ENCODE data around the gene DNAJC11. TPM values are rescaled to one million over a fixed set of nuclear protein-coding genes. Genes with fewer than 3 reads are reported as not detected.
A peak's percentile ranks its signal among the peaks of the same experiment; 100 is the strongest.
"Not testable (repeated sequence)": the region's sequence is repeated elsewhere in the genome, so short reads cannot be mapped to it uniquely, and the experiment has no call there.

Gene DNAJC11
- total RNA-seq, 1 donor from 2014 or later = 14.4 TPM

DNA sequence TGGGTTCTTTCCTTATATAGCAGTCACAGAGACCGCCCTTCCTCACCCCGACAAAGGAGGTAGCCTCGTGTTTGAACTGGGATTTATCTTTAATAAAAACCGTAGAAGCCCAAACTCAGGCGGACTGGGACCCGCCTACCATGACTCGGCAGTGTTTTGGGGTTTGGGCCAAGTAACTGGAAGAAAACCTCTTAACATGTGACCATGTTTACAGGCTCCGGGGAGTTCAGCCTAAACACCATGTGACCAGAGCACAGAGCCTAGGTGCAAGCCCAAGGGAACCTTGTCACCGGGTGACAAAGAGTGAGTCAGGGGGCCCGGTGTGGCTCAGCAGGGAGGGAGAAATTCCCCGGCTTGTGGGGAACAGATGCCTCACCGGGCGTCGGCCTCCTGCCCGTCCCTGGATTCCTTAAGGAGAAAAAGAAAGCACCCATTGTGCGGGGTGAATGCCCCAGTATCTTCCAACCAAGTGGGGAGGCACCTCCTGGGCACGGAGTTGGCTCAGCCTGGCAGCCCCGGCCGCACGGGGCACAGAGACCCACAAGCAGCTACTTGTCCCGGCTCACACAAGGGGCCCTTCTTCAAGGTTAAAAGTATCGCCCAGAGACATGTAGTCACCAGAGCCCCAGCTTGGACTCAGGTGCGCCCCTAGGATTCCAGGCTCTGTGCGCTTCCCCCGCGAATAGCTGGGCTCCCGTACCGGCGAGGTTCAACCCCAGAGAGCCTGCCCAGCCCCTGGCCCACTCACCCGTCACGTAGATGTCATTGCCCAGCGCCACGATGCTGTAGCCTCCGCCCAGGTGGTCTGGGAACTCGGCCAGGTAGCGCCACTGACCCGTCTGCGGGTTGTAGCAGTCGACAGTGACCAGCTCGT, 100.3 kb downstream of the DNAJC11 start:
- peak; percentile 90 for DNase-seq (ENCODE audit: low spot score)

DNA sequence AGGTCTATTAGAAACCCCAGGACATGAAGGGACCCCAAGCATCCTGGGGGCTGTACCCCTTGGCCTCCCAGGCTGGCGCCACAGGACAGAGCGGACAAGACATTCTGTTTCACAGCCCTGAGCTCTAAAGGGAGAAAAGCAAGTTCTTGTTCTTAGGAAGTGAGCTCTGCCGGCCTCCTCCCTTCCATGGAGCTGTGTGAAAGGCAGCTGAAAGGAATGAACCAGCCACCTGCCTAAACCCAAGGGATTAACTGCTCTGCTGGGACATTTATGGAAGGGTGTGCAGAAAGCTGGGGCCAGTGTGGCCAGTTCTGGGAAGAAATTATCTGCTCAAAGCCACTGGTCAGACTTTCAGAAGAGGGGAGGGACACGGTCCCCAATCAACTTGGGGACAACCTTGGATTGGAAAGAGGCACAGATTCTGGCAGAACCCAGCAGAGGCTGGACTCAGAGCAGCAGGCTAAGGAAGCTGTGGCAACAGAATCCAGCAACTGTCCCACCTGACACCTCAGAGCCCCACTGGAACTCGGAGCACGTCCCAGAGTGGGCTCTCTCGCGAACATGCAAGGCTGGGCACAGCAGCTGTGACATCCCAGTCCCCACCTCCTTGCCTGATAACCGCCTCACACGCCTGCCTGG, 101.1 kb downstream of the DNAJC11 start:
- DNase-seq (ENCODE audit: low spot score) = no peak

DNA sequence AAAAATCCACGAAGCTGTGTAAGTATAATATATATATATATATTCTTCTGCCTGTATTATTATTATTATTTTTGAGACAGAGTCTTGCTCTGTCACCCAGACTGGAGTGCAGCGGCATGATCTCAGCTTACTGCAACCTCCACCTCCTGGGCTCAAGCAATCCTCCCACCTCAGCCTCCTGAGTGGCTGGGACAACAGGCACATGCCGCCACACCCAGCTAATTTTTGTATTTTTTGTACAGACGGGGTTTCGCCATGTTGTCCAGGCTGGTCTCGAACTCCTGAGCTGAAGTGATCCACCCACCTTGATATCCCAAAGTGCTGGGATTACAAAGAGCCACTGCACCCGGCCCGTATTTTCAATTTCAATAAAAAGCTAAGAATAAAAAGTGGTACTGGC, 101.6 kb downstream of the DNAJC11 start:
- DNase-seq (ENCODE audit: low spot score) = not testable (repeated sequence)

GRCh38 chr1:6599141-6599975, 102.3 kb downstream of the DNAJC11 start:
- no peak for DNase-seq (ENCODE audit: low spot score)

DNA sequence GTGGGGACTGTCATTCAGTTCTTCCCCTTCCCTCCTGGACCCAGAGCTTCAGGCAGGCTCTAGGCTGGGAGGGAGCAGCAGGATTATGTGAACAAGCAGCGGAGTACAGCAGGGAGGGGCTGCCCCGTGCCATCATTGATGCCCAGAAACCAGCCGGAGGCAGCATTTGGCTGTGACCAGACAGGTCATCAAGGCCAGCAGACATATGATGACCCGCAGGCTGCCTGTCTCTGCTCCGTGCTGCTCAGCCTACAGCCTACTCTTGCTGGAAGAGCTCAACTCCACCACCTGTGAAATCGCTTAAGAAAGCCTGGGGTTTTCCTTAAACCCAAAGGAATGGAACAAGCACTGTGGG, 103.9 kb downstream of the DNAJC11 start:
- DNase-seq (ENCODE audit: low spot score) = no peak

GRCh38 chr1:6596886-6597776, 104.5 kb downstream of the DNAJC11 start:
- no peak for DNase-seq (ENCODE audit: low spot score)

- DNase-seq (ENCODE audit: low spot score) = no peak
Measured at GRCh38 chr1:6596351-6596750, 105.3 kb downstream of the DNAJC11 start.

- no peak for DNase-seq (ENCODE audit: low spot score)
Measured at GRCh38 chr1:6594977-6595740, 106.5 kb downstream of the DNAJC11 start.

DNA sequence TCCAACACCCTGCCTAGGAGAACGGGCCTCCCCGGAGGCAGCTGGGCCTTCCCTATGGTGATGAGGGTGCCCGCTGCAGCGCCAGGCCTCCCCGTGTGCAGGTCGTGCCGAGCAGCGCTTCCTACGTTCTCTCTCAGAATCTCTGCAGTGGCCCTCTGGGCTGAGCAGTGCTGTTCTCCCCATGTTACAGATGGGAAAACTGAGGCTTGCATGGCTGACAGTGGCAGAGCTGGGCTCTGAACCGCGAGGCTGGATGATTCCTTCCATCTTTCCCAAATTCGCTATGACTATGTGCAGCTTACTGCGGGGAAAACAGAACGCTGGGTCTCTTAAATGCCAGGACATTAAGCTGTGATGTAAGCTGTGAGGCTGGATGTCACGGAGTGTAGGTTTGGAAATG, 107.8 kb downstream of the DNAJC11 start:
- no peak for DNase-seq (ENCODE audit: low spot score)

DNA sequence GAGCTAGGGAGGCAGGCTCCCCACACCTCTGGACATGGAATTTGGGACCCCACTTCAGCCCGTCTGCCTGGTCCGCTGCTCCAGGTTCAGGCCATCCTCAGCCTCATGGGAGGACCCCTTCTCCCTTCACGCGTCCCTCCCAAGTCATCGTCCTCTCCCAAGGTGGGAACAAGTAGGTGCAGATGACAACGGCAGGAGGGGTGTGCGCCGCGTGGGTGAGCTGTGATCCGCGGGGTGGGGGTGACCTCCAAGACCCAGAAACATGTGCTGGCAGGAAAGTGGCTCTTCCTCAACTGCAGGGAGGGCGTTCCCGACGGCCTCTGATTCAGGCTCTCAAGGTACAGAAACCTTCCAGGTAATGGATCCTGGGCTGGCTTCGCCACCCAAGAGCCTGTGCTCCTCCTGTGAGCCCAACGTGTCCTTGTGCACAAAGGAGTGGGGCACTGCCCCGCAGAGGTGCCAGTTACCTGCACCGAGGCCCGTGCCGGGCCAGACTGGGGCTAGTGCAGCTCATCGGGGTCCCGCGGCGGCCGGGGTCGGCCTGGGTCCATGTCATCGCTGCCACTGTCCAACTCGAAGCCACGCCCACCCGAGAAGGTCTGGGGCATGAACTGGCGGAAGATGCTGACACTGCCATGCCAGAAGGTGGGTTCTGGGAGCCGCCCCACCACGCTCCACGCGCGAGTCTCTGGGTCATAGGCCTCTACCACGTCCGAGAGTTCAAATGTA, 108.6 kb downstream of the DNAJC11 start:
- no peak for DNase-seq (ENCODE audit: low spot score)

GRCh38 chr1:6592441-6592840, 109.2 kb downstream of the DNAJC11 start:
- no peak for DNase-seq (ENCODE audit: low spot score)

- no peak for DNase-seq (ENCODE audit: low spot score)
Measured at GRCh38 chr1:6591644-6592043, 110.0 kb downstream of the DNAJC11 start.

DNA sequence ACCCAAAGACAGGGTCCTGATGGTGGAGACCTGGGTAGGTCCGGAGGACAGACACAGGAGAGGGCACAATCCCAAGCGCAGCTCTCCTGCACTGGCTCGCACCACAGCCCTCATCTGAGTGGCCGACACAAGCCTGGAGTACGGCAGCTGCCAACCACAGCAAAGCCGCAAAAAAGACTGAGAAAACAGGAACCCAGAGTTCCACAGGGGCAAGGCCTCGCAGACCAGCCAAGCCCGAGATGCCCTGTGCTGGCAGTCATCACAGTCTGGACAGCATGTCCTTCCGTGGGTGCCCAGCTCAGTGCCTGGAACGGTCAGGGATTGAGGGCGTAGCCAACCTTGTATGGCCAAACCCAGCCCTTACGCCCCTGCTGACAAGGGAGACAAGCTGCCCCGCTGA, 110.4 kb downstream of the DNAJC11 start:
- no peak for DNase-seq (ENCODE audit: low spot score)

DNA sequence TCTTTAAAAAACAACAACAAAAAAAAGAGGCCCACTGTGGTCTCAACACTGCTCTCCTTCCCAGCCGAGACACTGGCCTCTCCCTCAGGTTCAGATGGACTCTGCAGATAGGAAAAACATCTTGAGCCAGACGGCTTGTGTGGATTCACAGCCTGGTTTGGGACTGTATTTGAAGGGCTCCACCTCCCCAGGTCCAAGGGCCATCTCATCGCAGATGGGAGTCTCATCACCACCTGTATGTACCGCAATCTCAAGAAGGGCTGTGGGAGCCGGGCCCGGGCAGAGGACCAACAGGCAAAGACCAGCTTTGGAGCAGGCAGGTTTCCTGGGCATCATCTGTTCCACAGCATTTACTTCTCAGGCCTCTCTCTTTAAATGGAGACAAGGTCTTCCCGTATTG, 111.6 kb downstream of the DNAJC11 start:
- no peak for DNase-seq (ENCODE audit: low spot score)

GRCh38 chr1:6588893-6589520, 112.6 kb downstream of the DNAJC11 start:
- no peak for DNase-seq (ENCODE audit: low spot score)

- no peak for DNase-seq (ENCODE audit: low spot score)
Measured at GRCh38 chr1:6588128-6588892, 113.3 kb downstream of the DNAJC11 start.

- DNase-seq (ENCODE audit: low spot score) = no peak
Measured at GRCh38 chr1:6587261-6588005, 114.2 kb downstream of the DNAJC11 start.

- no peak for DNase-seq (ENCODE audit: low spot score)
Measured at GRCh38 chr1:6586404-6586816, 115.2 kb downstream of the DNAJC11 start.
